Panc1 (cell line): ENCODE data around the gene UACA. TPM values are rescaled to one million over a fixed set of nuclear protein-coding genes. Genes with fewer than 3 reads are reported as not detected.

Source experiments
- ATAC-seq: fragments of 200-7000 bp; cut with Tn5 transposase; 2 replicates; pipeline ENCODE4 v1.9.1; 2020; ENCODE audit warnings: mild to moderate bottlenecking, moderate library complexity
- BruUV-seq: library from RNA; stranded (reverse); fragments of 400-500 nt; replicated peaks from 2 replicates; lab custom pipeline; 2021; lab: Mats Ljungman, UMichigan
- CTCF ChIA-PET: fragments of 300-600 bp; sonication (Branson Sonifier 250); formaldehyde crosslinking; loops from one replicate; lab custom pipeline; 2022; ENCODE audit warnings: antibody characterized with exemption; lab: Charles Lee
- POLR2A ChIA-PET: fragments of 300-600 bp; sonication (Branson Sonifier 250); formaldehyde crosslinking; loops from one replicate; lab custom pipeline; 2022; ENCODE audit warnings: antibody characterized with exemption; lab: Charles Lee
- DNase-seq: peaks from one replicate; pipeline ENCODE4 v3.0.0-alpha.2; 2010; ENCODE audit warnings: low read depth, low spot score
- H3K27ac ChIP-seq: 2 replicates; pipeline ENCODE4 v1.5.1; 2011; ENCODE audit warnings: mild to moderate bottlenecking, low read length, inconsistent platforms
- H3K27me3 ChIP-seq: fragments of 200-500 bp; sonication (Bioruptor generic); 2 replicates; pipeline ENCODE4 v1.6.0; 2014; ENCODE audit warnings: low read length, inconsistent platforms; ENCODE audit not compliant: control insufficient read depth, insufficient read depth
- H3K36me3 ChIP-seq: fragments of 200-500 bp; sonication (Bioruptor generic); 2 replicates; pipeline ENCODE4 v1.5.1; 2014; ENCODE audit warnings: inconsistent platforms, mild to moderate bottlenecking, low read length, moderate library complexity; ENCODE audit not compliant: control insufficient read depth, insufficient read depth
- H3K4me1 ChIP-seq: 2 replicates; pipeline ENCODE4 v1.5.1; 2011; ENCODE audit warnings: inconsistent platforms, mild to moderate bottlenecking, low read length, moderate library complexity; ENCODE audit not compliant: control insufficient read depth, insufficient read depth
- H3K4me3 ChIP-seq, 2 experiments: 2 replicates each; pipeline ENCODE4 v1.5.1; 2011 to 2012; ENCODE audit warnings: low read depth in 2 of 2, low read length in 2 of 2, mild to moderate bottlenecking in 2 of 2, inconsistent platforms in 1 of 2, moderate library complexity in 1 of 2
- H3K9me3 ChIP-seq: fragments of 200-500 bp; sonication (Bioruptor generic); 2 replicates; pipeline ENCODE4 v1.5.1; 2014; ENCODE audit warnings: low read depth, mild to moderate bottlenecking, inconsistent platforms, low read length, moderate library complexity; ENCODE audit not compliant: control insufficient read depth, insufficient read depth
- POLR2AphosphoS5 ChIP-seq: IDR thresholded peaks from 2 replicates; pipeline ENCODE4 v1.6.1; 2012; ENCODE audit warnings: mild to moderate bottlenecking, low read depth, low read length, moderate library complexity
- SIN3A ChIP-seq: IDR thresholded peaks from 2 replicates; pipeline ENCODE4 v1.6.1; 2012; ENCODE audit warnings: low read depth, mild to moderate bottlenecking, low read length, moderate library complexity, borderline replicate concordance; ENCODE audit not compliant: insufficient read depth
- TCF7L2 ChIP-seq: IDR thresholded peaks from 2 replicates; pipeline ENCODE4 v1.6.1; 2011; ENCODE audit warnings: mild to moderate bottlenecking, low read depth, low read length, inconsistent platforms
- in situ Hi-C: cut with HindIII; loops from 2 replicates; pipeline ENCODE4 v1.10.0; 2016; ENCODE audit warnings: low sequenced_read_pairs, low pct_unique_long_range_greater_than_20kb
- intact Hi-C: fragments of 100-400 bp; cut with micrococcal nuclease; formaldehyde crosslinking; loops from one replicate; pipeline ENCODE4 v1.10.0; 2022; ENCODE audit not compliant: unreplicated experiment
- total RNA-seq: library from RNA; stranded (reverse); gene quantifications from one replicate; pipeline ENCODE4 v1.2.1, GENCODE V29; 2021; ENCODE audit not compliant: unreplicated experiment
- TF ChIP-seq, protein P1 (sequence below): fragments of 450-650 bp; IDR thresholded peaks from 2 replicates; pipeline ENCODE4 v1.5.1; 2017; ENCODE audit warnings: mild to moderate bottlenecking
- TF ChIP-seq, protein P2 (sequence below), 2 experiments: IDR thresholded peaks; 2 replicates each; pipeline ENCODE4 v1.6.1; 2011 to 2012; ENCODE audit warnings: low read depth in 2 of 2, control low read depth in 1 of 2, low read length in 1 of 2, mild to moderate bottlenecking in 1 of 2, moderate library complexity in 1 of 2; ENCODE audit not compliant: insufficient read depth in 1 of 2

UACA gene
- total RNA-seq, 1 experiment from 2014 or later: 303 TPM

GRCh38 chr15:70627734-70628548 is 135.4 kb downstream of the UACA start:
- H3K27me3 ChIP-seq: no peaks in the 10 kb centered on the region
- in situ Hi-C loops: no loop called here
- no peak overlapping the region for H3K4me3 ChIP-seq
- peaks cover under 1% of the 10 kb centered on the region; the same call in 1 of the 2 replicates for H3K9me3 ChIP-seq
- POLR2A ChIA-PET: no interaction called here
- CTCF ChIA-PET: interaction anchor here (0.6 kb wide), 1 partner anchor 51 kb away, joined by 3 read pairs; no protein-coding TSS in a partner anchor
- intact Hi-C loops: no loop called here
- DNase-seq: no peak
- H3K4me1 ChIP-seq: no peaks in the 10 kb centered on the region
- H3K27ac ChIP-seq: no peak overlapping the region
- BruUV-seq: no TSS peak
- no peak for TF ChIP-seq POLR2AphosphoS5
- TF ChIP-seq, protein P1, sequence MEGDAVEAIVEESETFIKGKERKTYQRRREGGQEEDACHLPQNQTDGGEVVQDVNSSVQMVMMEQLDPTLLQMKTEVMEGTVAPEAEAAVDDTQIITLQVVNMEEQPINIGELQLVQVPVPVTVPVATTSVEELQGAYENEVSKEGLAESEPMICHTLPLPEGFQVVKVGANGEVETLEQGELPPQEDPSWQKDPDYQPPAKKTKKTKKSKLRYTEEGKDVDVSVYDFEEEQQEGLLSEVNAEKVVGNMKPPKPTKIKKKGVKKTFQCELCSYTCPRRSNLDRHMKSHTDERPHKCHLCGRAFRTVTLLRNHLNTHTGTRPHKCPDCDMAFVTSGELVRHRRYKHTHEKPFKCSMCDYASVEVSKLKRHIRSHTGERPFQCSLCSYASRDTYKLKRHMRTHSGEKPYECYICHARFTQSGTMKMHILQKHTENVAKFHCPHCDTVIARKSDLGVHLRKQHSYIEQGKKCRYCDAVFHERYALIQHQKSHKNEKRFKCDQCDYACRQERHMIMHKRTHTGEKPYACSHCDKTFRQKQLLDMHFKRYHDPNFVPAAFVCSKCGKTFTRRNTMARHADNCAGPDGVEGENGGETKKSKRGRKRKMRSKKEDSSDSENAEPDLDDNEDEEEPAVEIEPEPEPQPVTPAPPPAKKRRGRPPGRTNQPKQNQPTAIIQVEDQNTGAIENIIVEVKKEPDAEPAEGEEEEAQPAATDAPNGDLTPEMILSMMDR: no peak
- no peak for TF ChIP-seq SIN3A
- TF ChIP-seq, protein P2, sequence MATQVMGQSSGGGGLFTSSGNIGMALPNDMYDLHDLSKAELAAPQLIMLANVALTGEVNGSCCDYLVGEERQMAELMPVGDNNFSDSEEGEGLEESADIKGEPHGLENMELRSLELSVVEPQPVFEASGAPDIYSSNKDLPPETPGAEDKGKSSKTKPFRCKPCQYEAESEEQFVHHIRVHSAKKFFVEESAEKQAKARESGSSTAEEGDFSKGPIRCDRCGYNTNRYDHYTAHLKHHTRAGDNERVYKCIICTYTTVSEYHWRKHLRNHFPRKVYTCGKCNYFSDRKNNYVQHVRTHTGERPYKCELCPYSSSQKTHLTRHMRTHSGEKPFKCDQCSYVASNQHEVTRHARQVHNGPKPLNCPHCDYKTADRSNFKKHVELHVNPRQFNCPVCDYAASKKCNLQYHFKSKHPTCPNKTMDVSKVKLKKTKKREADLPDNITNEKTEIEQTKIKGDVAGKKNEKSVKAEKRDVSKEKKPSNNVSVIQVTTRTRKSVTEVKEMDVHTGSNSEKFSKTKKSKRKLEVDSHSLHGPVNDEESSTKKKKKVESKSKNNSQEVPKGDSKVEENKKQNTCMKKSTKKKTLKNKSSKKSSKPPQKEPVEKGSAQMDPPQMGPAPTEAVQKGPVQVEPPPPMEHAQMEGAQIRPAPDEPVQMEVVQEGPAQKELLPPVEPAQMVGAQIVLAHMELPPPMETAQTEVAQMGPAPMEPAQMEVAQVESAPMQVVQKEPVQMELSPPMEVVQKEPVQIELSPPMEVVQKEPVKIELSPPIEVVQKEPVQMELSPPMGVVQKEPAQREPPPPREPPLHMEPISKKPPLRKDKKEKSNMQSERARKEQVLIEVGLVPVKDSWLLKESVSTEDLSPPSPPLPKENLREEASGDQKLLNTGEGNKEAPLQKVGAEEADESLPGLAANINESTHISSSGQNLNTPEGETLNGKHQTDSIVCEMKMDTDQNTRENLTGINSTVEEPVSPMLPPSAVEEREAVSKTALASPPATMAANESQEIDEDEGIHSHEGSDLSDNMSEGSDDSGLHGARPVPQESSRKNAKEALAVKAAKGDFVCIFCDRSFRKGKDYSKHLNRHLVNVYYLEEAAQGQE (IDR thresholded peaks at IDR 0.05; ENCODE audit: insufficient read depth in 1 of 2, low read depth in 2 of 2, low read length in 1 of 2): no peak
- TF ChIP-seq TCF7L2: no peak
- H3K36me3 ChIP-seq: no peaks in the 10 kb centered on the region
- peak; percentile 40 for ATAC-seq

DNA sequence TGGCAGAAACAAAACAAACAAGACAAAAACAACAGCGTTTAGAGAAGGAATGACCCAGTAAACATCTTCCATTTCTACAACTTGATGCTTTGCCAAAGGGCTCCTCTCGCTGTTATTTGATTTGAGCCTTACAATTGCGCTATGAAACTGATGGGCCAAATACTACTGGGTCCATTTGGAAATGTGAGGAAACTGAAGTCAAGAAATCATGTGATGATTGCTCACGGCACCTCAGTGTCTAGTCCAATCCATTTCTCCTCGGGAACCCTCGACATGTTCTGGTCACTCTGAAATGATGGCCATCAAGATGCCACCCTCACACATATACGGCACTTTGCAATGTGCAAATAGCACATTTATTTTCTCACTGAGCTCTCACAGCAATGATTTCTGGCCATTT is 136.0 kb downstream of the UACA start:
- 0 out of 2 replicates have a peak, but pooled peaks have one; percentile 6 for ATAC-seq
- intact Hi-C loops: no loop called here
- H3K9me3 ChIP-seq: peaks cover 6% of the 10 kb centered on the region; the same call in 1 of the 2 replicates
- ChIA-PET CTCF (no interaction called here), POLR2A (no interaction called here)
- no peaks in the 10 kb centered on the region for H3K27me3 ChIP-seq
- BruUV-seq: no TSS peak
- in situ Hi-C loops: no loop called here
- no peak for DNase-seq
- H3K4me3 ChIP-seq: no peak overlapping the region
- H3K27ac ChIP-seq: no peak overlapping the region
- H3K4me1 ChIP-seq: no peaks in the 10 kb centered on the region
- no peaks in the 10 kb centered on the region for H3K36me3 ChIP-seq
- TF ChIP-seq, protein P2 (IDR thresholded peaks at IDR 0.05; ENCODE audit: insufficient read depth in 1 of 2, low read depth in 2 of 2, low read length in 1 of 2): no peak
- no peak for TF ChIP-seq POLR2AphosphoS5
- no peak for TF ChIP-seq TCF7L2
- TF ChIP-seq SIN3A: no peak
- TF ChIP-seq, protein P1: no peak
